ENCODE measurements around the gene CCDC179.

The CCDC179 gene

GRCh38 chr11:22875869-22876473 is 15.7 kb upstream of the CCDC179 start:
- no peaks in the 10 kb centered on the region for H3K9me3 ChIP-seq (ENCODE audit: control insufficient read depth in 2 of 2, low read length in 2 of 2)

GRCh38 chr11:22869325-22869724 is 9.1 kb upstream of the CCDC179 start:
- no peaks in the 10 kb centered on the region for H3K9me3 ChIP-seq (ENCODE audit: control insufficient read depth in 2 of 2, low read length in 2 of 2)

More at GRCh38 chr11:22875869-22876473, 15.7 kb upstream of the CCDC179 start:
- Histone ChIP-seq H3K27ac (ENCODE audit: low read depth in 2 of 2, low read length in 2 of 2) (no peak overlapping the region), H3K36me3 (ENCODE audit: control insufficient read depth in 2 of 2, insufficient read depth in 2 of 2, low read length in 2 of 2) (no peaks in the 10 kb centered on the region), H3K27me3 (ENCODE audit: control insufficient read depth in 2 of 2, insufficient read depth in 2 of 2, low read length in 2 of 2) (no peaks in the 10 kb centered on the region), H3K9ac (ENCODE audit: low read depth in 1 of 2, low read length in 2 of 2) (no peak overlapping the region), H3K4me3 (ENCODE audit: low read length in 2 of 2) (no peak overlapping the region), H3K4me1 (ENCODE audit: control insufficient read depth in 2 of 2, insufficient read depth in 2 of 2, low read length in 2 of 2) (peaks cover 0 to 3% of the 10 kb centered on the region in 2 donors)

GRCh38 chr11:22859756-22860155 is 518 bp downstream of the CCDC179 start:
- Histone ChIP-seq H3K27me3 (ENCODE audit: control insufficient read depth in 2 of 2, insufficient read depth in 2 of 2, low read length in 2 of 2) (no peaks in the 10 kb centered on the region), H3K27ac (ENCODE audit: low read depth in 2 of 2, low read length in 2 of 2) (no peak overlapping the region), H3K9ac (ENCODE audit: low read depth in 1 of 2, low read length in 2 of 2) (no peak overlapping the region), H3K4me1 (ENCODE audit: control insufficient read depth in 2 of 2, insufficient read depth in 2 of 2, low read length in 2 of 2) (no peaks in the 10 kb centered on the region), H3K36me3 (ENCODE audit: control insufficient read depth in 2 of 2, insufficient read depth in 2 of 2, low read length in 2 of 2) (no peaks in the 10 kb centered on the region), H3K9me3 (ENCODE audit: control insufficient read depth in 2 of 2, low read length in 2 of 2) (no peaks in the 10 kb centered on the region), H3K4me3 (ENCODE audit: low read length in 2 of 2) (no peak overlapping the region)

More at GRCh38 chr11:22869325-22869724, 9.1 kb upstream of the CCDC179 start:
- H3K4me1 ChIP-seq (ENCODE audit: control insufficient read depth in 2 of 2, insufficient read depth in 2 of 2, low read length in 2 of 2): no peaks in the 10 kb centered on the region
- H3K27me3 ChIP-seq (ENCODE audit: control insufficient read depth in 2 of 2, insufficient read depth in 2 of 2, low read length in 2 of 2): no peaks in the 10 kb centered on the region
- no peaks in the 10 kb centered on the region for H3K36me3 ChIP-seq (ENCODE audit: control insufficient read depth in 2 of 2, insufficient read depth in 2 of 2, low read length in 2 of 2)
- H3K27ac ChIP-seq (ENCODE audit: low read depth in 2 of 2, low read length in 2 of 2): no peak overlapping the region
- no peak overlapping the region for H3K4me3 ChIP-seq (ENCODE audit: low read length in 2 of 2)
- H3K9ac ChIP-seq (ENCODE audit: low read depth in 1 of 2, low read length in 2 of 2): no peak overlapping the region

GRCh38 chr11:22851477-22851876 is 8.8 kb downstream of the CCDC179 start:
- no peak overlapping the region for H3K9ac ChIP-seq (ENCODE audit: low read depth in 1 of 2, low read length in 2 of 2)
- H3K27ac ChIP-seq (ENCODE audit: low read depth in 2 of 2, low read length in 2 of 2): no peak overlapping the region
- no peaks in the 10 kb centered on the region for H3K36me3 ChIP-seq (ENCODE audit: control insufficient read depth in 2 of 2, insufficient read depth in 2 of 2, low read length in 2 of 2)
- H3K4me1 ChIP-seq (ENCODE audit: control insufficient read depth in 2 of 2, insufficient read depth in 2 of 2, low read length in 2 of 2): no peaks in the 10 kb centered on the region
- no peaks in the 10 kb centered on the region for H3K9me3 ChIP-seq (ENCODE audit: control insufficient read depth in 2 of 2, low read length in 2 of 2)
- H3K27me3 ChIP-seq (ENCODE audit: control insufficient read depth in 2 of 2, insufficient read depth in 2 of 2, low read length in 2 of 2): no peaks in the 10 kb centered on the region
- no peak overlapping the region for H3K4me3 ChIP-seq (ENCODE audit: low read length in 2 of 2)

- H3K9me3 ChIP-seq (ENCODE audit: control insufficient read depth in 2 of 2, low read length in 2 of 2): no peaks in the 10 kb centered on the region
- H3K4me3 ChIP-seq (ENCODE audit: low read length in 2 of 2): no peak overlapping the region
- no peaks in the 10 kb centered on the region for H3K4me1 ChIP-seq (ENCODE audit: control insufficient read depth in 2 of 2, insufficient read depth in 2 of 2, low read length in 2 of 2)
- no peaks in the 10 kb centered on the region for H3K27me3 ChIP-seq (ENCODE audit: control insufficient read depth in 2 of 2, insufficient read depth in 2 of 2, low read length in 2 of 2)
- no peak overlapping the region for H3K9ac ChIP-seq (ENCODE audit: low read depth in 1 of 2, low read length in 2 of 2)
- H3K27ac ChIP-seq (ENCODE audit: low read depth in 2 of 2, low read length in 2 of 2): no peak overlapping the region
- no peaks in the 10 kb centered on the region for H3K36me3 ChIP-seq (ENCODE audit: control insufficient read depth in 2 of 2, insufficient read depth in 2 of 2, low read length in 2 of 2)
Measured at GRCh38 chr11:22846726-22847125, 13.5 kb downstream of the CCDC179 start.

- Histone ChIP-seq H3K9ac (ENCODE audit: low read depth in 1 of 2, low read length in 2 of 2) (no peak overlapping the region), H3K36me3 (ENCODE audit: control insufficient read depth in 2 of 2, insufficient read depth in 2 of 2, low read length in 2 of 2) (no peaks in the 10 kb centered on the region), H3K27ac (ENCODE audit: low read depth in 2 of 2, low read length in 2 of 2) (no peak overlapping the region), H3K9me3 (ENCODE audit: control insufficient read depth in 2 of 2, low read length in 2 of 2) (no peaks in the 10 kb centered on the region), H3K4me1 (ENCODE audit: control insufficient read depth in 2 of 2, insufficient read depth in 2 of 2, low read length in 2 of 2) (peaks cover 0 to 5% of the 10 kb centered on the region in 2 donors), H3K4me3 (ENCODE audit: low read length in 2 of 2) (no peak overlapping the region), H3K27me3 (ENCODE audit: control insufficient read depth in 2 of 2, insufficient read depth in 2 of 2, low read length in 2 of 2) (no peaks in the 10 kb centered on the region)
Measured at GRCh38 chr11:22832315-22833015, 27.8 kb downstream of the CCDC179 start.

GRCh38 chr11:22830082-22830414 is 30.2 kb downstream of the CCDC179 start:
- Histone ChIP-seq H3K4me3 (ENCODE audit: low read length in 2 of 2) (peak overlapping the region; percentile 33 to 70), H3K27ac (ENCODE audit: low read depth in 2 of 2, low read length in 2 of 2) (peak overlapping the region; percentile 35 to 84), H3K27me3 (ENCODE audit: control insufficient read depth in 2 of 2, insufficient read depth in 2 of 2, low read length in 2 of 2) (no peaks in the 10 kb centered on the region), H3K36me3 (ENCODE audit: control insufficient read depth in 2 of 2, insufficient read depth in 2 of 2, low read length in 2 of 2) (peaks cover under 1 to 3% of the 10 kb centered on the region in 2 donors), H3K9ac (ENCODE audit: low read depth in 1 of 2, low read length in 2 of 2) (peak overlapping the region; percentile 8 to 41), H3K9me3 (ENCODE audit: control insufficient read depth in 2 of 2, low read length in 2 of 2) (no peaks in the 10 kb centered on the region), H3K4me1 (ENCODE audit: control insufficient read depth in 2 of 2, insufficient read depth in 2 of 2, low read length in 2 of 2) (peaks cover 0 to 5% of the 10 kb centered on the region in 2 donors)

GRCh38 chr11:22829231-22830081 is 30.8 kb downstream of the CCDC179 start, which contains the start of gene SVIP:
Gene SVIP, minus strand, starts transcription at chr11:22829801. Its CDS starts 53 bp downstream, at chr11:22829748.
- Histone ChIP-seq H3K27ac (ENCODE audit: low read depth in 2 of 2, low read length in 2 of 2) (peak within 1 kb of the TSS; percentile 84 to 86), H3K4me1 (ENCODE audit: control insufficient read depth in 2 of 2, insufficient read depth in 2 of 2, low read length in 2 of 2) (peaks cover 0 to 5% of the 10 kb centered on the region in 2 donors), H3K4me3 (ENCODE audit: low read length in 2 of 2) (peak within 1 kb of the TSS; percentile 84), H3K36me3 (ENCODE audit: control insufficient read depth in 2 of 2, insufficient read depth in 2 of 2, low read length in 2 of 2) (peaks cover 4 to 6% of the 10 kb centered on the region in 2 donors), H3K27me3 (ENCODE audit: control insufficient read depth in 2 of 2, insufficient read depth in 2 of 2, low read length in 2 of 2) (no peaks in the 10 kb centered on the region), H3K9me3 (ENCODE audit: control insufficient read depth in 2 of 2, low read length in 2 of 2) (no peaks in the 10 kb centered on the region), H3K9ac (ENCODE audit: low read depth in 1 of 2, low read length in 2 of 2) (peak within 1 kb of the TSS; percentile 76 to 86)

- Histone ChIP-seq H3K27me3 (ENCODE audit: control insufficient read depth in 2 of 2, insufficient read depth in 2 of 2, low read length in 2 of 2) (no peaks in the 10 kb centered on the region), H3K27ac (ENCODE audit: low read depth in 2 of 2, low read length in 2 of 2) (no peak overlapping the region), H3K4me3 (ENCODE audit: low read length in 2 of 2) (peak overlapping the region in 1 of 2 donors; percentile 84), H3K9ac (ENCODE audit: low read depth in 1 of 2, low read length in 2 of 2) (no peak overlapping the region), H3K9me3 (ENCODE audit: control insufficient read depth in 2 of 2, low read length in 2 of 2) (no peaks in the 10 kb centered on the region), H3K36me3 (ENCODE audit: control insufficient read depth in 2 of 2, insufficient read depth in 2 of 2, low read length in 2 of 2) (peaks cover 4 to 6% of the 10 kb centered on the region in 2 donors), H3K4me1 (ENCODE audit: control insufficient read depth in 2 of 2, insufficient read depth in 2 of 2, low read length in 2 of 2) (peaks cover 0 to 5% of the 10 kb centered on the region in 2 donors)
Measured at GRCh38 chr11:22828373-22828772, 31.9 kb downstream of the CCDC179 start.

GRCh38 chr11:22822203-22822602 is 38.1 kb downstream of the CCDC179 start:
- Histone ChIP-seq H3K27ac (ENCODE audit: low read depth in 2 of 2, low read length in 2 of 2) (no peak overlapping the region), H3K9ac (ENCODE audit: low read depth in 1 of 2, low read length in 2 of 2) (no peak overlapping the region), H3K9me3 (ENCODE audit: control insufficient read depth in 2 of 2, low read length in 2 of 2) (no peaks in the 10 kb centered on the region), H3K36me3 (ENCODE audit: control insufficient read depth in 2 of 2, insufficient read depth in 2 of 2, low read length in 2 of 2) (peaks cover 7 to 8% of the 10 kb centered on the region in 2 donors), H3K27me3 (ENCODE audit: control insufficient read depth in 2 of 2, insufficient read depth in 2 of 2, low read length in 2 of 2) (no peaks in the 10 kb centered on the region), H3K4me3 (ENCODE audit: low read length in 2 of 2) (no peak overlapping the region), H3K4me1 (ENCODE audit: control insufficient read depth in 2 of 2, insufficient read depth in 2 of 2, low read length in 2 of 2) (no peaks in the 10 kb centered on the region)
